Measurements from ENCODE around the gene ENTHD1.

Gene ENTHD1

DNA sequence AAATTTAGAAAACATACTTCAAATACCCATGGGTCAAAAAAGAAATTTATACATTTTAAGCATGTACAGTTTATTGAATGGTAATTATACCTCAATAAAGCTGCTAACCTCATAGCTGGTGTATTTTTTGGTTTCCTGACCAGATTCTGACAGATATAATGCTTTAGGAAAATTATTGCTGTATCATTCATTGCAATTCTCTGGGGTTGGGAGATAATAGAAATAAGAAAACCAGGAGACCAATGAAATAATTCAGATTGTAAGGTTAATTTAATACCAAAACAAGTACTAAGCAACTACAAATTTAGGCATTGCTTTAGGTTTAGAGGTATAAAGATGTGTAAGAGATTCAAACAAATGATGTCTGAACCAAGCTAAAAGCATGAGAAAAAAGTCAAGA is 120.1 kb downstream of the ENTHD1 start:
- no peak for TF ChIP-seq GATA2 (IDR thresholded peaks at IDR 0.05; ENCODE audit: low read depth, low read length)
- no peak for TF ChIP-seq GATA3 (IDR thresholded peaks at IDR 0.05; ENCODE audit: low read depth, low read length)

GRCh38 chr22:39771486-39771885 is 122.1 kb downstream of the ENTHD1 start:
- no peak for TF ChIP-seq GATA2 (IDR thresholded peaks at IDR 0.05; ENCODE audit: low read depth, low read length)
- no peak for TF ChIP-seq GATA3 (IDR thresholded peaks at IDR 0.05; ENCODE audit: low read depth, low read length)

- TF ChIP-seq GATA2 (IDR thresholded peaks at IDR 0.05; ENCODE audit: low read depth, low read length) (no peak), GATA3 (IDR thresholded peaks at IDR 0.05; ENCODE audit: low read depth, low read length) (no peak)
These were observed 127.9 kb downstream of the ENTHD1 start for GRCh38 chr22:39765661-39766060.

DNA sequence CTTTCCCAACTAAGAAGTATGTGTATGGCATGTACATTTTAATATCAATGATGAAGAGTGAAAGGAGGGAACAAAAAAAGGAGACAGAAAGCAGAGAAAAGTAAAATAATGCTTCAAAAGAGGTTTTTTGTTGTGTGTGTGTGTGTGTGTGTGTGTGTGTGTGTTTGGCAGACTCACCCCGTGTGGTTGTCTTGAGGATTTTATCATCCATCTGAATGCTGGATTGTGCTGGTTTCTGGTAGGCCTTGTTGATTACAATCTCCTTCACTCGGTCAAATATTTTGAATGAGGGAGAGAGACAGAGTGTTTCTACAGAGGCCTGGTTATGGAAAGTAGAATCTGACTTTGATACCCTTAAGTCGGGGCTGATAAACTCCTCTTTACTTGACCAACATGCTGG is 128.5 kb downstream of the ENTHD1 start:
- TF ChIP-seq GATA2 (IDR thresholded peaks at IDR 0.05; ENCODE audit: low read depth, low read length) (no peak), GATA3 (IDR thresholded peaks at IDR 0.05; ENCODE audit: low read depth, low read length) (no peak)

DNA sequence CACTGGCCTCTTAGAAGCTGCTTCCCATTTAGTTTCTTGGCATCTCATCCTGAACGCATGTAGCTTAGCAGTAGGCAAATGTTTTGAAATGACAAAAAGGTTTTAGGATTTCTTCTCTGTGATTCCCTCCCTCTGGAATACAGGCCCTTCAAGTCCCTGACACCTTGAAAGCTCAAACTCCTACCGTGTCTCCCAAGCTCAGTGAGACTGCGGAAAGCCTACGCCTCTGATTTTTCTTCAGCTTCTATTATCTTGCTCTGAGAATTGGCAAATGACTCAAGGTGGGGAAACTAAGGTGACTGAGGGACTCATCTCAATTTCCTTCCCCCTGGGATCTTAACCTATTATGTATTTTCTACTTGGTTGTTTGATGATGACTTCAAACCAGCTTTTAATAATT is 130.3 kb downstream of the ENTHD1 start:
- TF ChIP-seq GATA2 (IDR thresholded peaks at IDR 0.05; ENCODE audit: low read depth, low read length) (no peak), GATA3 (IDR thresholded peaks at IDR 0.05; ENCODE audit: low read depth, low read length) (no peak)

DNA sequence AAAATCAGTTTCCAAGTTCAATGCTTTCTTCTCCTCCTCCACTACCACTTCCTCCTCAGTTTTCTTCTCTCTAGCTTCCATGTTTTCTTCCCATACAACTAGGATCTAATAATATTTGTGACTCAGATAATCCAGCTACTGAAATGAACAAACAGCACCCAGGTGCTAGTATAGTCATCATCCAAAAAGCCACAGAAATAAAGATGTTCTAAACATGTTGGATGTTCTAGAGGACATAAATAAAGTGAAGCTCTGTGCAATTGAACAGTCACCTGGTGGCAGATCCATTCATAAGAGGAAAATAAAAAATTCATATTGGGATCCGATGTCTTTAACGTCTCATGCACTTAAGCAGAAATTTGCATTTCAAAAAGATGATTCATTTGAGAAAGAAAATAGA is 142.8 kb downstream of the ENTHD1 start:
- TF ChIP-seq GATA2 (IDR thresholded peaks at IDR 0.05; ENCODE audit: low read depth, low read length), result no peak
- no peak for TF ChIP-seq GATA3 (IDR thresholded peaks at IDR 0.05; ENCODE audit: low read depth, low read length)

- TF ChIP-seq GATA3 (IDR thresholded peaks at IDR 0.05; ENCODE audit: low read depth, low read length) (no peak), GATA2 (IDR thresholded peaks at IDR 0.05; ENCODE audit: low read depth, low read length) (no peak)
These were observed 144.7 kb downstream of the ENTHD1 start for GRCh38 chr22:39748877-39749276.

GRCh38 chr22:39746600-39747262 is 146.8 kb downstream of the ENTHD1 start:
- TF ChIP-seq GATA2 (IDR thresholded peaks at IDR 0.05; ENCODE audit: low read depth, low read length), result no peak
- no peak for TF ChIP-seq GATA3 (IDR thresholded peaks at IDR 0.05; ENCODE audit: low read depth, low read length)

- TF ChIP-seq GATA2 (IDR thresholded peaks at IDR 0.05; ENCODE audit: low read depth, low read length), result no peak
These were observed 147.8 kb downstream of the ENTHD1 start for GRCh38 chr22:39745789-39746188.

- no peak for TF ChIP-seq GATA2 (IDR thresholded peaks at IDR 0.05; ENCODE audit: low read depth, low read length)
- no peak for TF ChIP-seq GATA3 (IDR thresholded peaks at IDR 0.05; ENCODE audit: low read depth, low read length)
These were observed 149.2 kb downstream of the ENTHD1 start for GRCh38 chr22:39744353-39744752.

DNA sequence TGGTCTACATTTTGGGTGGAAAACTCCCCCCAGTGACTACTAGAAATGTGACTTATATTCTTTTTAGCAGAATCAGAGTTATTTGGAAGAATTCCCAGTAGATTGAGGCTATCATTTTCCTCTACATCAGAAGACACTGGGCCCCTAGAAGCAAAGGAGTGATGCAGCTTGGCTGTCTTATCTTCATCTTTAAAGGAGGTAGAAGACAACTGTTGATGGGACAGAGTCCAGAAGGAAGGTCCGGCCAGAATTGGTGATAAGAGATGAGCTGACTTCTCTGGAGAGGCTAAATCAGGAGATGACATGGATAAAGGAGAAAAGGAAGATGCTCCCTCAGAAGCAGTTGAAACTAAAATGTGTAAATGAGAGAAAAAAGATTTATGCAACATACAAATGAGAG is 149.6 kb downstream of the ENTHD1 start:
- TF ChIP-seq GATA2 (IDR thresholded peaks at IDR 0.05; ENCODE audit: low read depth, low read length) (no peak), GATA3 (IDR thresholded peaks at IDR 0.05; ENCODE audit: low read depth, low read length) (no peak)

GRCh38 chr22:39739338-39740027 is 154.1 kb downstream of the ENTHD1 start:
- TF ChIP-seq GATA3 (IDR thresholded peaks at IDR 0.05; ENCODE audit: low read depth, low read length), result no peak
- TF ChIP-seq GATA2 (IDR thresholded peaks at IDR 0.05; ENCODE audit: low read depth, low read length), result no peak

- TF ChIP-seq GATA2 (IDR thresholded peaks at IDR 0.05; ENCODE audit: low read depth, low read length) (no peak), GATA3 (IDR thresholded peaks at IDR 0.05; ENCODE audit: low read depth, low read length) (no peak)
These were observed 154.8 kb downstream of the ENTHD1 start for GRCh38 chr22:39738746-39739145.

GRCh38 chr22:39735776-39736175 is 157.8 kb downstream of the ENTHD1 start:
- TF ChIP-seq GATA2 (IDR thresholded peaks at IDR 0.05; ENCODE audit: low read depth, low read length) (no peak), GATA3 (IDR thresholded peaks at IDR 0.05; ENCODE audit: low read depth, low read length) (no peak)

DNA sequence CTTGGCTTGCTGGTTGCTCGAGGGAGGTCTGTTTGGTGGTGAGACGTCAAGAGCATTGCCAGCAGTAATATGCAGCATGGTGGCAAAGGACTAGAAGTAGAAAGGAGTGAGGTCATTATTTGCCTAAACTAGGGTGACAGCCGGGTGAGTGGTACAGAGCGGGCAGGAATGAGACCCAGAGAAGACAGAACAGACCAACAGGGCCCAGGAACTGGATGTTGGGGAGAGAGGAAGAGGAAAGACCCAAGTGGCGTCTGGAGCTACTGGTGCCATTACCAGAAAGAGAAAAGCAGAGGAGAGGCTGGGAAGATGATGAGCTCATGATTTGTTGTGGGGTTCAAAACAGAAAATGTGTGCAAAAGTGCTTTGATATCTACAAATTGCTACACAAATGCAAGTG is 158.7 kb downstream of the ENTHD1 start:
- no peak for TF ChIP-seq GATA3 (IDR thresholded peaks at IDR 0.05; ENCODE audit: low read depth, low read length)
- TF ChIP-seq GATA2 (IDR thresholded peaks at IDR 0.05; ENCODE audit: low read depth, low read length), result no peak
